Activated CD8-positive, alpha-beta T cell treated with anti-CD3 and anti-CD28 coated beads for 36 hours (primary cell): ENCODE measurements around the gene SLC4A2. TPM values are rescaled to one million over a fixed set of nuclear protein-coding genes. Genes with fewer than 3 reads are reported as not detected.

Experiments
- ATAC-seq: fragments of 200-7000 bp; cut with Tn5 transposase; one replicate; pipeline ENCODE4 v1.10.0; 2021; ENCODE audit warnings: mild to moderate bottlenecking, moderate library complexity
- CTCF ChIA-PET: fragments of 350-600 bp; sonication (Branson Sonifier 250); formaldehyde crosslinking; loops from one replicate; lab custom pipeline; 2021; ENCODE audit warnings: antibody characterized with exemption; lab: Charles Lee
- POLR2A ChIA-PET: fragments of 350-600 bp; sonication (Branson Sonifier 250); formaldehyde crosslinking; loops from one replicate; lab custom pipeline; 2021; ENCODE audit warnings: antibody characterized with exemption; lab: Charles Lee
- DNase-seq: peaks from one replicate; pipeline ENCODE4 v3.0.0-alpha.2; 2020
- H3K27ac Mint-ChIP-seq: one replicate; pipeline ENCODE4 v1.8.0; 2021; ENCODE audit warnings: mild to moderate bottlenecking, mixed read lengths
- H3K27me3 Mint-ChIP-seq: one replicate; pipeline ENCODE4 v1.8.0; 2021; ENCODE audit warnings: mixed read lengths
- H3K36me3 Mint-ChIP-seq: one replicate; pipeline ENCODE4 v1.8.0; 2021; ENCODE audit warnings: low read depth, mixed read lengths
- H3K4me1 Mint-ChIP-seq: one replicate; pipeline ENCODE4 v1.8.0; 2021; ENCODE audit warnings: low read depth, mixed read lengths
- H3K4me3 Mint-ChIP-seq: one replicate; pipeline ENCODE4 v1.8.0; 2021; ENCODE audit warnings: mild to moderate bottlenecking, moderate library complexity, mixed read lengths
- H3K9me3 Mint-ChIP-seq: one replicate; pipeline ENCODE4 v1.8.0; 2021; ENCODE audit warnings: mixed read lengths
- intact Hi-C: fragments of 100-400 bp; cut with micrococcal nuclease; formaldehyde crosslinking; loops from one replicate; pipeline ENCODE4 v1.10.0; 2022
- total RNA-seq, 2 experiments: library from RNA; stranded (reverse); gene quantifications; one replicate each; pipeline ENCODE4 v1.2.3, GENCODE V29; 2021
- TF ChIP-seq, protein P1 (sequence below): fragments of 200-600 bp; IDR thresholded peaks from one replicate; pipeline ENCODE4 v1.8.0; 2022; ENCODE audit warnings: antibody characterized with exemption, mild to moderate bottlenecking

Gene SLC4A2
- total RNA-seq, 2 experiments from 2014 or later, result 42.7 to 46.1 TPM

DNA sequence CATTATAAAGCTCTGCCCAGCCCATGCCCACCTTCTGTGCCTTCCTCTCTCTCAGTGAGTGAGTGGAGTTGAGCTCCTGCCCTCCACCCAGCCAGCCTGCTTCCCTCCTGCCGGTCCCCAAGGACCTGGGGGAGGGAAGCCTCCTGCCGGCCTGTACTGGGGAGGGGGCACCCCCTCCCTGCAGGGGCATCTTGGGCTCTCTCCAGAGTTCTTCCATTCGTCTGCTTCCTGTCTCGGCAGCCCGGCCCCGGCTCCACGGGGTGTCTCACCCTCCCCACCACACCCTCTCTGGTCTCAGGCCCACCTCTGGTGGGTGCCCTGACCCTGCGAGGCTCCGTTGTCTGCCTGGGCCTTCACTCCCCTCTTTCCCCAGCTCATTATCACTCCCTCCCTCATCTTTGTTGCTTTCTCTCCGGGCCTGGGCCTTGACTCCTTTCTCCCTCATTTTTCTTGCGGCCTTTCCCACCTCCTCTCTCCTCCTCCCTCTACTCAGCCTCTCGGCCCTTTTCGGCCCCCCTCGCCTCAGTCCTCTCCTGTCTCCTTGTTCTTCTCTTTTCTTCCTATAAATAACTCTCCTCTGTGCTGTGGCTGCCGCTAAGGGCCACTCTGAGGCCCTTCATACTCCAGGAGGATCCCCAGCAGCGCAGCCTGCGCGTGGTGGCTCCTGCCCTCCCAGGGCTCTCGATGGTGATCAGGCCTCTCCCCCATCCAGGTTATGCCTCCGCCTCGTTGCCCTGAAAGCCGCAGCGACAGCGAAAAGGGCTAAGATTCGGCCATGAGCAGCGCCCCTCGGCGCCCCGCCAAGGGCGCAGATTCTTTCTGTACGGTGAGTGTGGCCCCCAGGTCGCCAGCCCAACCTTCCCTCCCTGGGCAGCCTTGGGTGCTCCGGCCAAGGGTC lies 2.1 kb downstream of the SLC4A2 start:
- POLR2A ChIA-PET, result no interaction called here
- TF ChIP-seq, protein P1, sequence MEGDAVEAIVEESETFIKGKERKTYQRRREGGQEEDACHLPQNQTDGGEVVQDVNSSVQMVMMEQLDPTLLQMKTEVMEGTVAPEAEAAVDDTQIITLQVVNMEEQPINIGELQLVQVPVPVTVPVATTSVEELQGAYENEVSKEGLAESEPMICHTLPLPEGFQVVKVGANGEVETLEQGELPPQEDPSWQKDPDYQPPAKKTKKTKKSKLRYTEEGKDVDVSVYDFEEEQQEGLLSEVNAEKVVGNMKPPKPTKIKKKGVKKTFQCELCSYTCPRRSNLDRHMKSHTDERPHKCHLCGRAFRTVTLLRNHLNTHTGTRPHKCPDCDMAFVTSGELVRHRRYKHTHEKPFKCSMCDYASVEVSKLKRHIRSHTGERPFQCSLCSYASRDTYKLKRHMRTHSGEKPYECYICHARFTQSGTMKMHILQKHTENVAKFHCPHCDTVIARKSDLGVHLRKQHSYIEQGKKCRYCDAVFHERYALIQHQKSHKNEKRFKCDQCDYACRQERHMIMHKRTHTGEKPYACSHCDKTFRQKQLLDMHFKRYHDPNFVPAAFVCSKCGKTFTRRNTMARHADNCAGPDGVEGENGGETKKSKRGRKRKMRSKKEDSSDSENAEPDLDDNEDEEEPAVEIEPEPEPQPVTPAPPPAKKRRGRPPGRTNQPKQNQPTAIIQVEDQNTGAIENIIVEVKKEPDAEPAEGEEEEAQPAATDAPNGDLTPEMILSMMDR, result no peak
- Mint-ChIP-seq H3K27me3 (no peaks in the 10 kb centered on the region), H3K36me3 (peaks cover 5% of the 10 kb centered on the region), H3K4me3 (peak overlapping the region; percentile 95), H3K27ac (no peak overlapping the region), H3K4me1 (peaks cover 35% of the 10 kb centered on the region), H3K9me3 (no peaks in the 10 kb centered on the region)
- intact Hi-C loops, result no loop called here
- CTCF ChIA-PET, result interaction anchor here (1.2 to 1.7 kb wide), 3 partner anchors 19 to 49 kb away, joined by 5 to 10 read pairs (median 6); partner anchors contain the start of gene FASTK
- ATAC-seq, result no peak
- DNase-seq, result no peak

DNA sequence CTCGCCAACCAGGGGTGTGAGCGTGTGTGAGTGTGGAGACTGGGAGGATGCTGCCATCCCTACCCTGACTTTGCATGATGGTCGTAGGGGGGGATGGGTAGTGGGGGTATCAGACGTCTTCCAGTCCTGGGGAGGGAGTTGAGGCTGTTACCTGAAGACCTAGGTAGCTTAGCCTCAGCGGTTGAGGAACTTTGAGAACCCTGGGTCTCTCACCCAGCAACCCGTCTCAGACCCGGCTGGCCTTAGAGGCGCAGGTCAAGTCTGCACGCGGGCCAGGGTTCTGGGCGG lies 2.7 kb downstream of the SLC4A2 start:
- Mint-ChIP-seq H3K36me3 (peaks cover 5% of the 10 kb centered on the region), H3K27me3 (no peaks in the 10 kb centered on the region), H3K9me3 (no peaks in the 10 kb centered on the region), H3K4me1 (peaks cover 29% of the 10 kb centered on the region), H3K27ac (no peak overlapping the region), H3K4me3 (peak overlapping the region; percentile 95)
- TF ChIP-seq, protein P1, result no peak
- ATAC-seq, result no peak
- intact Hi-C loops, result no loop called here
- CTCF ChIA-PET, result no interaction called here
- no peak for DNase-seq
- POLR2A ChIA-PET, result no interaction called here

DNA sequence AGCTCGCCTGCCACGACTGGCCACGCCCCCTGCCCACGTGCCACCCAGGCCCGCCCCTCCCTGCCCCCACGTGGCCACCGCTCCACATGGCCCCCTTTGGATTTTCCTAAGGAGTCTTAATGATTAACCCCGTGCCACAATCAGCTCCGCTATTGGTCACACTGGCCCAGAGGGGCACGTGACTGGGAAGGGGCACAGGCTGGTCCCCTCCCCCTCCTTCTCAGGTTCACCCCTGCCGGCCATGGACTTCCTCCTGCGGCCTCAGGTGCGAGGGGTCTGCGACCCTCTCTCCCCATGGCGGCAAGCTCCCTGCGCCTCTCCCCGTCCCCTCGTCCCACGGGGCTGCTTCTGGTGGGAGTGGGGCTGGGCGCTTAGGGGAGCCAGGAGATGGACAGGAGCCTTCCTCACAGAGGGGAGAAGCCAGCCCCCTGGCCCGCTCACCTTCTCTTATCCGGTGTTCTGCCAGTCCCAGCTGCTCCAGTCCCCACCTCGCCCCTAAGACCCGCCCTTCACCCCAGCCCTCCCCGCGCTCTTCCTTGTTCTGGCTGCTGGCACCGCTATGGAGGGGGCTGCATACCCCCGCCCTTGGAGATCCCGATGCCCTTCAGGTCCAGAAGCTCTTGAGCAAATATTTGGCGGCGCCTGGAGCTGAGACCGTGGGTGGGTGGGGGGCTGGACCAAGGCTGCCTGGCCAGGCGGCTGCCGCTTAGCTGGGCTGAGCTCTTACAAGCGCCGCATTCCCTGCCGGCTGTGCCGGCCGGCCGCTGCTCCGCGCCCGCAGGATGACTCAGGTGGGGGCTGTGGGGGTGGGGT lies 3.2 kb downstream of the SLC4A2 start:
- H3K9me3 Mint-ChIP-seq, result no peaks in the 10 kb centered on the region
- intact Hi-C loops, result no loop called here
- H3K27ac Mint-ChIP-seq, result no peak overlapping the region
- no peaks in the 10 kb centered on the region for H3K27me3 Mint-ChIP-seq
- H3K4me1 Mint-ChIP-seq, result peaks cover 24% of the 10 kb centered on the region
- ChIA-PET POLR2A (no interaction called here), CTCF (interaction anchor here (1.5 kb wide), 2 partner anchors 23 to 182 kb away, joined by 4 read pairs; no protein-coding TSS in a partner anchor)
- TF ChIP-seq, protein P1, result no peak
- no peak for DNase-seq
- H3K36me3 Mint-ChIP-seq, result peaks cover 5% of the 10 kb centered on the region
- H3K4me3 Mint-ChIP-seq, result no peak overlapping the region
- ATAC-seq, result no peak

DNA sequence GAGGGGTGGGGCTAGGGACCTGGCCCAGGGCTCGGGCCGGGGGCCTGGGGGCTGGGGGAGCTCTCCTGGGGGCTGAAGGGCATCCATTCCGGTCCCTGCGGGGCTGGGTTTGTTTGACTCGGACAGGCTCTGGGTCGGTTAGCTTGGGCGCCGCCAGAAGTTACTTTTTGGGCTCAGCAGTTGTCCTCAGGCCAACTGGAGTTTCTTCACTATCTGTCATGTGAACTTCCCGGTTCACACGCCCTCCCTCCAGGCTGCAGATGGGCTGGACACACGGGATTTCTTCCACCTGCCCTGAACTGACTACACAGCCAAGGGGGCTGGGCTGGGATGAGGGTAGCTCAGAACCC lies 3.8 kb downstream of the SLC4A2 start:
- no peaks in the 10 kb centered on the region for H3K27me3 Mint-ChIP-seq
- DNase-seq, result no peak
- no peak overlapping the region for H3K27ac Mint-ChIP-seq
- ChIA-PET POLR2A (no interaction called here), CTCF (interaction anchor here (1.5 kb wide), 2 partner anchors 22 to 181 kb away, joined by 4 read pairs; no protein-coding TSS in a partner anchor)
- peaks cover 24% of the 10 kb centered on the region for H3K4me1 Mint-ChIP-seq
- no peaks in the 10 kb centered on the region for H3K9me3 Mint-ChIP-seq
- peaks cover 7% of the 10 kb centered on the region for H3K36me3 Mint-ChIP-seq
- no peak for ATAC-seq
- H3K4me3 Mint-ChIP-seq, result no peak overlapping the region
- TF ChIP-seq, protein P1, result no peak
- intact Hi-C loops, result no loop called here

DNA sequence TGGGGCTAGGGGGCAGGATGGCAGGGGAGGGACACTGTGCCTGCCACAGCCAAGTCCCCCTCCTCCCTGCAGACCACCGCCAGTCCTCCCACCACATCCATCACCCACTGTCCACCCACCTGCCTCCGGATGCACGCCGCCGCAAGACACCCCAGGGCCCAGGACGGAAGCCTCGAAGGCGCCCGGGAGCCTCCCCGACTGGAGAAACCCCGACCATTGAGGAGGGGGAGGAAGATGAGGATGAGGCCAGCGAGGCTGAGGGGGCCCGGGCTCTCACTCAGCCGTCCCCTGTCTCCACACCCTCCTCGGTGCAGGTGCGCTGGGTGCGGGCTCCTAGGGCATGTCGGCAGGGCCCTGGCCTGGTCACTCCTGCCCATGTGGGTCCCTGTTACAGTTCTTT lies 5.1 kb downstream of the SLC4A2 start:
- Mint-ChIP-seq H3K27ac (no peak overlapping the region), H3K4me1 (peaks cover 18% of the 10 kb centered on the region), H3K36me3 (peaks cover 10% of the 10 kb centered on the region), H3K27me3 (no peaks in the 10 kb centered on the region), H3K9me3 (no peaks in the 10 kb centered on the region), H3K4me3 (no peak overlapping the region)
- no peak for ATAC-seq
- no peak for DNase-seq
- CTCF ChIA-PET, result no interaction called here
- POLR2A ChIA-PET, result no interaction called here
- TF ChIP-seq, protein P1, result no peak
- intact Hi-C loops, result no loop called here
